ENCODE measurements around the gene C3orf70. TPM values are rescaled to one million over a fixed set of nuclear protein-coding genes. Genes with fewer than 3 reads are reported as not detected.

Gene C3orf70
- total RNA-seq, 1 experiment from 2014 or later, result 2.1 TPM

DNA sequence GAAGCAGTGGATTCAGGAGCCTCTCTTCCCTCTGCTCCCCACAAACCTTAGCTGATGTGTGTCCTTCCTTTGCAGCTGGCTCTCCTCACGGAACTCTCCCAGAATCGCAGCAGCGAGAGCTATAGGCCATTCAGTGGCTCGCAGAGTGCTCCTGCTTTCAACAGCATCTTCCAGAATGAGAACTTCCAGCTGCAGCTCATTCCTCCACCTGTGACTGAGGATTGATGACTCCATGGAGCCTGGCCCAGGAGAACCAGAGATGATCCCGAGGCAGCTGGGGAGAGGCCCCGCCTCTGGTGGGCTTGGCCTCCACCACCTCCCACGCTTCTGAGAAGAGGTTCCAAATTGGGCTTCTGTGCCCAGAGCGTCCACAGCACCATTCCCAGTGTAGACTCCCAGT lies 101.1 kb downstream of the C3orf70 start:
- DNase-seq (ENCODE audit: low spot score), result no peak

GRCh38 chr3:185049710-185050109 lies 103.2 kb downstream of the C3orf70 start:
- no peak for DNase-seq (ENCODE audit: low spot score)

- no peak for DNase-seq (ENCODE audit: low spot score)
Observed at GRCh38 chr3:185046603-185047002, 106.3 kb downstream of the C3orf70 start.

DNA sequence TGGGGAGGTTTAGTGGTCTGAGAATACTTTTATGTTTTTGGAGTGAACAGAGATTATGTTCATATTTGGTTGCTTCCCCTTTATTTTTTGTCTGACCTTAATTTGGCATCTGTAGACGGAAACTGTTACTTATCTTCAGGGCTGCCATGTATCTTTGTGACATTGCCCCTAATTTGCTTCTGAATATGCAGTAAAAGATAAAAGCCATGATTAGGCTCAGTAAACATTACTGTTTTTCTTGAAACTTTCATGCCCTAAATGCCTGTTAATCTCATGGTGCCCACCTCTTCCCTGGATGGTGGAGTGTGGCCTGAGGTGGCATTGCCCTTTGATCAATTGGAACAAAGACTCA lies 106.7 kb downstream of the C3orf70 start:
- no peak for DNase-seq (ENCODE audit: low spot score)

DNA sequence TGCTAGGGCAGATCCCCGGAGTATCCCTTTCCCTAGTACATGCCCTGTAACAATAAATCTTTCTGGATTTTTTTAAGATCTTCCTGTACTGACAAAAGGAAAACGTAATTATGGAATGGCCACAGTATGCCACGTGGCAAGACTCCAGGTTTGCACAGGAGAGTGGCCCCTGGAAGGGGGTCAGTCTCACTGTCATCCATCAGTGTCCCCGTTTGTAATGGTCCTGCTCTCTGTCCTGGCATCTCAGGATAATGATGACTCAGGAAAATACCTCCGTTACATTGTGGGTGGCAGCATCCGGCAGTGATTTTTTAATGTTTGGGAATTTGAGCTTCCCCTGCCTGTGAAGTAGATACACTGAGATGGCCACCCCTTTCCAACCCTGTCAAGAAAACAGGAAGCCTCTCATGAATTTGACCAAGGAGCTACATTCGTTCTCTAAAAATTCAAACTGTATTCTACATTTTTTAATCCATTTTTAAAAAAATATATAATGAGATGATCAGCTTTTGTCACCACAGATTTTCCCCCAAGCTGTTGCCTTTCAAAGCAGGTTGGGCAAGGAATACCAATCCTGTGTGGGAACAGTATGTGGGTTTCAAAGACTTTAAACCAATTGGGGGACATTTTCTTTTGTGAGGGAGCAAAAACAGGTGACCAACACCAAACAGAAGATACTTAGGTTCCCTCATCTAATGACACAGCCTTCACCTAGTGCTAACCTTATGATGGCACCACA lies 110.4 kb downstream of the C3orf70 start:
- peak; percentile 16 for DNase-seq (ENCODE audit: low spot score)

DNA sequence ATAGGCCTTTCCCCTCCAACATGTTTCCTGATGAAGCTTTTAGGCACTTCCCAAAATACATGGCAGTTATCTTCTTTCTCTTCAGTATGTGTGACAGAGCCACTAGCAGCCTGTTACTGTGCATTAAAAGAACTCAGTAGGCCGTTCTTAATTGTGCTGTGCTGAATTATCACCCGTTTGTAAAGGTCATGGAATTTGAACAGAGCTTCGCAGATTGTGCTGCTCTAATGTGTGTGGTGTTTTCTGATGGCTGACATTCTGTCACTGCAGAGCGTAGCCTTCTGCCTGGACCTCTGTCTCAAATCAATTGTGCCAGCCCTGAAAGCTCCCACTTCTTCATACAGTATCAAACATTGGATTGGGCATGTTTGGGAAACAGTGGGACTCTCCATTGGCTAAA lies 111.3 kb downstream of the C3orf70 start:
- no peak for DNase-seq (ENCODE audit: low spot score)

GRCh38 chr3:185040425-185040824 lies 112.4 kb downstream of the C3orf70 start:
- no peak for DNase-seq (ENCODE audit: low spot score)

DNA sequence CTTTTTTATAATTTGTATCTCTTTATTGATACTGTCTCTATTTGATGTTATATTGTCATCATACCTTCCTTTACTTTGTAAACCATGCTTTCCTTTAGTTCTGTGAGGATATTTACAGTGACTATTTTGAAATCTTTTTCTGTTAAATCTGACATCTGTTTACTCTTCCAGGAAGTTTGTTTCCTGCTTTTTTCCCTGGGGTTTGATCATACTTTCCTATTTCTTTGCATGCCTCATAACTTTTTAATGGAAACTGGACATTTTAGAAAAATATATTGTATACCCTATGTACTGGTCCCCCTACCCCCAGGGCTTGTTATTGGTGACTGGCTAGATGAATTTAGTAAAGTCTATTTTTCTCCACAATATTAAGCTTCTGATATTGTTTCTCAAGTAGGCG lies 115.1 kb downstream of the C3orf70 start:
- DNase-seq (ENCODE audit: low spot score), result no peak

GRCh38 chr3:185030951-185031350 lies 121.9 kb downstream of the C3orf70 start:
- DNase-seq (ENCODE audit: low spot score), result no peak

DNA sequence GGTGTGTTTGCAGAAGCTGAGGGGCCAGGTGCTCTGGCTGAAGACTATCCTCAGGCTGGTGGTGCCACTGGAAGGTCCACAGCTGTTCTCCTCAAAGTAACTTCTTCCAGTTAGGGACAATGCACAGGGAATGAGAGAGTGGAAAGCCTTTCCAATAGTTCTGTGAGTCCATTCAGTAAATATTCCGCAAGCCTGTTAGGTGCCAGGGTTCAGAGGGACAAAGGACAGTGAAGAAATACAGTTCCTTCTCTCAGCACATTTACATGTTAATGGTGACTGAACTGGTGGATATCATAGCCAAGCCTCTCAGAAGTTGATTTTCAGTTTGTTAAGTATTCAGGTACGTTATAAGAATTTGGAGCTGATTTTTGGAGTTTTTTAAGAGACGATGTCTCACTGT lies 122.5 kb downstream of the C3orf70 start:
- DNase-seq (ENCODE audit: low spot score), result no peak

DNA sequence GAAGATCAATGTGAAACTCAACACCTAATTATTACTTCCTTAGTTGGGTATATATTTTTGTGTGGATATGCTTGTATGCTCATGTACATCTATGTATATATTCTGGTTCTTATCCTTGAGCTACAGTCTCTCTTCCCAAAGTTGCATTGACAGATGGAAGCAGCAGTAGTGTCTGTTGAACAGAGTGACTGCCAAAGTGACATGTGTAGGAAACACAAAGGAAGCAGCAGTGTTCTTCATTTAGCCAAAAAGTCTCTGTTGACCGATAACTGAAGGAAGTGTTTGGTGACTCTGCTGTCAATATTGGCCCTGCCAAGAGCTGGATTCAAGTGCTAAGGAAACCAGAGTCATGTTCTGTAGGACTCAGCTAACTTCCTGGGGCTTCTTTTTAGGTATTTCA lies 123.8 kb downstream of the C3orf70 start:
- no peak for DNase-seq (ENCODE audit: low spot score)

GRCh38 chr3:185028121-185028520 lies 124.7 kb downstream of the C3orf70 start:
- DNase-seq (ENCODE audit: low spot score), result no peak

Other genes starting within 250 kb of the C3orf70 start
- gene EHHADH, start 101.0 kb upstream of the C3orf70 start, total RNA-seq (2014; rRNA removed; shearing (Covaris generic)), result 2.3 and 10.2 TPM in 2 replicates
- 24.6 and 26.4 TPM in 2 replicates for gene MAP3K13, start 210.1 kb upstream of the C3orf70 start, total RNA-seq (2014; rRNA removed; shearing (Covaris generic))